ENCODE results near the gene ABCA13. TPM values are rescaled to one million over a fixed set of nuclear protein-coding genes. Genes with fewer than 3 reads are reported as not detected.

The ABCA13 gene
- total RNA-seq, 1 donor from 2014 or later: 0.12 TPM

GRCh38 chr7:48180981-48181380 is 9.7 kb downstream of the ABCA13 start:
- Mint-ChIP-seq H3K9me3 (ENCODE audit: low read depth) (peaks cover 1% of the 10 kb centered on the region), H3K27ac (no peak overlapping the region)

DNA sequence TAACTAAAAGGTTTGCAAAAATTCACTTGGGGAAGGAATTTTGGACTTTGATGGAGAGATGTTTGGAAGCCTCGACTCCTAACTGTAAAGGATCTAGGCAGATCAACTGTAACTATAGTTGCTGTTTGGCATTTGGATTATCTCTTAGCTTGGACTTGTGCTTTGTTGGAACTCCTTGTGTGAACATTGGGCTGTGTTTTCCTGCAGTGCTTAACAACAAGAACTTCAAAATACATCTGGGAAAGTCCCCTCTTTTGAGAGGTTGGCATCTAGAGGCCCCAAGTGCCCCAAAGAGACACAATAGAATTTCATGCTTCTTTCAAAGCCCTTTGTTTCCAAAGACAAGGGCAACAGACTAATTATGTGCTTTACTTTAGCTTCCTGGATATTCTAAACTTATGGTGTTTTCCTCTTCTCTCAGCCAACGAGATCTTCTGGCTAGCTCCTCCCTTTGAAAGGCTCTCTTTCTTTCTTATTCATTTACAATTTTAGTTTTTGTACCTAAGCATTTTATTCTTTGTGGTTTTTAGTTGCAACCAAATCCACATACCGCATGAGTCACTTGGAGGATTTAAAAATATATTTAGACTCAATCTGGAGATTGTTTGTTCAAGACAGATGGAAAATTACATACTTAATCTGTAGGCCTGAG is 11.6 kb downstream of the ABCA13 start:
- peaks cover 1% of the 10 kb centered on the region for H3K36me3 Mint-ChIP-seq (ENCODE audit: insufficient read depth)
- DNase-seq (ENCODE audit: low spot score, unreplicated experiment): no peak
- H3K4me1 Mint-ChIP-seq (ENCODE audit: low read depth): no peaks in the 10 kb centered on the region
- H3K4me3 Mint-ChIP-seq (ENCODE audit: low read depth): no peak overlapping the region
- no peak overlapping the region for H3K27ac Mint-ChIP-seq
- peaks cover 9% of the 10 kb centered on the region for H3K9me3 Mint-ChIP-seq (ENCODE audit: low read depth)
- H3K27me3 Mint-ChIP-seq: no peaks in the 10 kb centered on the region
- no peak for TF ChIP-seq CTCF (IDR thresholded peaks at IDR 0.05; ENCODE audit: unreplicated experiment)

More at GRCh38 chr7:48180981-48181380, 9.7 kb downstream of the ABCA13 start:
- no peaks in the 10 kb centered on the region for H3K36me3 Mint-ChIP-seq (ENCODE audit: insufficient read depth)
- H3K4me1 Mint-ChIP-seq (ENCODE audit: low read depth): no peaks in the 10 kb centered on the region
- no peak for DNase-seq (ENCODE audit: low spot score, unreplicated experiment)
- no peak for TF ChIP-seq CTCF (IDR thresholded peaks at IDR 0.05; ENCODE audit: unreplicated experiment)
- no peak overlapping the region for H3K4me3 Mint-ChIP-seq (ENCODE audit: low read depth)
- H3K27me3 Mint-ChIP-seq: no peaks in the 10 kb centered on the region

DNA sequence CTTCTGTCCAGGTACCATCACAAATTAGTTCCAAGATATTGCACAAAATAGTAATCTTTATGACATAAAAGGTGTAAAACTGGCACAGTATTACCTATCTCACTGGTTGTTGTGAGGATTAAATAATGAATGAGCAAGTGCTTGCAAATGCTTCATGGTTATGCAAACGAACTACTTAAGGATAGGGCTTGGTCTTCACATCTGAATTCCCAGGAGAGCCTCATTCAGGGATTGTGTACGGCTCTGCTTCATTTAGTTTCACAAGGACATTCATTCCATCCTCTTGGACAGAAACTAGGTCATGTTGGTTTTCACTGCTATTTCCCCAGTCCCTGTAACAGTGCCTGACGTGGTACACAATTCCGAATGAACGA is 12.1 kb downstream of the ABCA13 start:
- Mint-ChIP-seq H3K36me3 (ENCODE audit: insufficient read depth) (peaks cover 2% of the 10 kb centered on the region), H3K4me1 (ENCODE audit: low read depth) (no peaks in the 10 kb centered on the region), H3K27ac (no peak overlapping the region), H3K4me3 (ENCODE audit: low read depth) (no peak overlapping the region), H3K27me3 (no peaks in the 10 kb centered on the region), H3K9me3 (ENCODE audit: low read depth) (peaks cover 14% of the 10 kb centered on the region)
- no peak for DNase-seq (ENCODE audit: low spot score, unreplicated experiment)
- TF ChIP-seq CTCF (IDR thresholded peaks at IDR 0.05; ENCODE audit: unreplicated experiment): no peak

DNA sequence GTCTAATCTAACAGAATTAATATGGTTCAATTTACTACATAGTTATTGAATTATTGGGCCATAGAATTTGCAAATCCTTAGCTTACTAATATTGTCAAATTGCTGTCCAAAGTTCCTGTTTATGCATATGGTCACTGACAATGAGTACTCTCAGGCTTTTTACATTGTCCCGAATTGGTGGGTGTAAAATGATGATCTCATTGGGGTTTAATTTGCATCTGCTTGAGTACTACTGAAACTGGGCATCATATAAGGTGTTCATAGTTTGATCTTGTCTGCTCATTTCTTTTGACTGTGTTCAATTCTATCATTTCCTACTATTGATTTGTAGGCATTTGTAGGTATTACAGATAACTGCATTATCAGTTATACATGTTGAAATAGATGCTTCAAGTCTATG is 12.7 kb downstream of the ABCA13 start:
- no peak for DNase-seq (ENCODE audit: low spot score, unreplicated experiment)
- peaks cover 17% of the 10 kb centered on the region for H3K9me3 Mint-ChIP-seq (ENCODE audit: low read depth)
- no peak overlapping the region for H3K4me3 Mint-ChIP-seq (ENCODE audit: low read depth)
- no peaks in the 10 kb centered on the region for H3K27me3 Mint-ChIP-seq
- H3K36me3 Mint-ChIP-seq (ENCODE audit: insufficient read depth): peaks cover 2% of the 10 kb centered on the region
- TF ChIP-seq CTCF (IDR thresholded peaks at IDR 0.05; ENCODE audit: unreplicated experiment): no peak
- no peaks in the 10 kb centered on the region for H3K4me1 Mint-ChIP-seq (ENCODE audit: low read depth)
- no peak overlapping the region for H3K27ac Mint-ChIP-seq

DNA sequence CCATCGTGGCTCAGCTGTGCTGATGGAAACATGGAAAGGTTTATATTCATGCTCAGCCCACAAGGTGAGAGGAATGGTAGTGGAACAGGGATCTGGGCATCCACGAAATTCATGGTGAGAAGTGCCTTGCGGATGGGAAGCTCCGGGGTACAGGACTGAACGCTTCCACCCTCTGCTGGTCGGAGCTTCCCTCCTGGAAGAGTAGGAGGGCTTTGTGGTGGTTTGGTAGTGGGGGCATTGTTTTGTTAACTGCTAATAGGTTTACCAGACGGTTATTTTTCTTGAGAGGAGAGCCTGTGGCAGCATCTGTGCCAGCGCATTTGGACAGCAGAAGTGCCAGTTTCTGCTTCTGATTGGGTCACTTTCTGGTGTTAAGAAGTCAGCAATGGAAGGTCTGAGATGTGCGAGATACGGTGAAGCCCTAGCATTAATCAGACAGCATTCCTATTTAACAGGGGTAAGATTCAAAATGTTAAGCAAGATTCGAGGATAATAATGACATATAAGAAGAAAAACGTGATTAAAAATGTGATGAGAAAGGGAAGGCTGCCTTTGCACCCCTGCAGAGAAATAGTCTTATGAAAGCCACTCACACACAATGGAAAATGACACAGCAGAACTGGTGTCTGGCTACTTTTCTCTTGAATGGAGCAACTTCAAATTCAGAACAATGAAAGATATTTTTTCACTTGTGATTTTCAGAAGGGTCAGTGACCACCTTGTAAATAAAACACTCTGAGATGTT is 17.7 kb downstream of the ABCA13 start:
- H3K27ac Mint-ChIP-seq: no peak overlapping the region
- H3K9me3 Mint-ChIP-seq (ENCODE audit: low read depth): peaks cover 17% of the 10 kb centered on the region
- H3K4me3 Mint-ChIP-seq (ENCODE audit: low read depth): no peak overlapping the region
- H3K36me3 Mint-ChIP-seq (ENCODE audit: insufficient read depth): peaks cover 2% of the 10 kb centered on the region
- H3K4me1 Mint-ChIP-seq (ENCODE audit: low read depth): no peaks in the 10 kb centered on the region
- H3K27me3 Mint-ChIP-seq: no peaks in the 10 kb centered on the region
- no peak for DNase-seq (ENCODE audit: low spot score, unreplicated experiment)
- TF ChIP-seq CTCF (IDR thresholded peaks at IDR 0.05; ENCODE audit: unreplicated experiment): no peak
